IPS DF 4.7 (cell line): ENCODE measurements around the gene GLIPR1L1.

Experiments used
- DNase-seq: peaks from one replicate; pipeline ENCODE4 v3.0.0-alpha.2; 2013; ENCODE audit warnings: low spot score; ENCODE audit errors: extremely low read depth

Gene GLIPR1L1

DNA sequence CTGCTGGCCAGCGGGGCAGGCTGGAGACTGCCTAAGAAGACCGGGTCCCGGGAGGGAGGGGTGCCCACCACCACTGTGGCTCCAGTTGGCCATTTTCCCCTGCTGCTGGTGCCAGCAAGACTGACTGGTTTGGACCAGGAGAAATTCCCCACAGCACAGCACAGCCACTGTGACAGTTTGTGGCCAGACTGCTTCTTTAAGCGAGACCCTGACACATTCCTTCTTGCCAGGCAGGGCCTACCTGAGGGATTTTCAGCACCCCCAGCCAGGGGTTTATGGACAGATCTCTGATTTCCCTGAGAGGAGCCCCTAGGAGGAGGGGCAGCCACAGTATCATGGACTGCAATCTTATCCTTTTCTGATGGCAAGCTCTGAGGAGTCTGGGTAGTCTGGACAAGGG, 15.5 kb downstream of the GLIPR1L1 start:
- no peak for DNase-seq

- DNase-seq: no peak
Measured at GRCh38 chr12:75350413-75350812, 15.9 kb downstream of the GLIPR1L1 start.

- DNase-seq: no peak
Measured at GRCh38 chr12:75354011-75354410, 19.5 kb downstream of the GLIPR1L1 start.

GRCh38 chr12:75360920-75361319, 26.4 kb downstream of the GLIPR1L1 start:
- no peak for DNase-seq

DNA sequence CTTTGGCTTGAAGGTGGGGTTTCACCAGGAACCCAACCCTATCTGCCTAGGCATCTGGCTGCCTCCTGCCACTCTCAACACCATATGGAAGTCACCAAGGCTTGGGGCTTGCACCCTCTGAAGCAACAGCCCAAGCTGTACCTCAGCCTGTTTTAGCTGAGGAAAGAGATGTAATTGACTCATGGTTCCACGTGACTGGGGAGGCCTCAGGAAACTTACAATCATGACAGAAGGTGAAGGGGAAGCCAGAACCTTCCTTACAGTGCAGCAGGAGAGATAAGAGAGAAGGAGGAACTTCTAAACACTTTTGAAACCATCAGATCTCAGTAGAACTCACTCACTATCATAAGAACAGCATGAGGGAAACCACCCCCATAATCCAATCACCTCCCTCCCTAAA, 26.9 kb downstream of the GLIPR1L1 start:
- DNase-seq: no peak

DNA sequence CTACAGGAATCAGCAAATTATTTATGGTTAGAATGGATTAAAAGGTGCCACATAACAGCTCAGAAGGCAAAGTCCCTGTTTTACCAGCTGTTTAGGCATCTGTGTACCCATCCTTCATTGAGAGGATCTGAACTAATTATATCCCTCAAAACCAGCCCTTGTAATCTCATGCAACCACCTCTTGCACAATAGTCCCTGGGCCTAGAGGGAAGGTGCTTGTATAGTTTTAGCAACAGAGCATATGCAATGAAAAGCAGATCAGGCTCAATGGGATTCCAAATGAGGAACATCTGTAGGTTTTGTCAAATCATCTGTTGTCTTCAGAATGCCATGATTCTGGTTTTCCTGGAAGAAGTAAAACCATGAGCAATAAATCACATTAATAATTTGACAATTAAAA, 30.4 kb downstream of the GLIPR1L1 start:
- DNase-seq: no peak

- DNase-seq: peak; percentile 36
Measured at GRCh38 chr12:75366629-75367028, 32.2 kb downstream of the GLIPR1L1 start.

DNA sequence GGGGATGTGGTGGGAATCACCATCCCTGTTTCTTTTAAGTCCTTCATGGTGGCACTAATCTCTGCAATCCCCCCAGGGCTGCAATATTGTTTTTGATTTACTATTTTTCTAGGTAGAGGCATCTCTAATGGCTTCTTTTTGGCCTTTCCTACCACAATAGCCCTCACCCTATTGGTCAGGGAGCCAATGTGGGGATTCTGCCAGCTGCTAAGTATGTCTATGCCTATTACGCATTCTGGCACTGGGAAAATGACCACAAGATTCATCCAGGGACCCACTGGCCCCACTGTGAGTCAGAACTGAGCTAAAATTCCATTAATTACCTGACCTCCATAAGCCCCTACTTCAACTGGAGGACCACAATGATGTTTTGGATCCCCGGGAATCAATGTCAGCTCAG, 40.5 kb downstream of the GLIPR1L1 start:
- DNase-seq: no peak

- no peak for DNase-seq
Measured at GRCh38 chr12:75378354-75378753, 43.9 kb downstream of the GLIPR1L1 start.

GRCh38 chr12:75389061-75389460, 54.6 kb downstream of the GLIPR1L1 start:
- DNase-seq: no peak

- DNase-seq: no peak
Measured at GRCh38 chr12:75389706-75390105, 55.2 kb downstream of the GLIPR1L1 start.

DNA sequence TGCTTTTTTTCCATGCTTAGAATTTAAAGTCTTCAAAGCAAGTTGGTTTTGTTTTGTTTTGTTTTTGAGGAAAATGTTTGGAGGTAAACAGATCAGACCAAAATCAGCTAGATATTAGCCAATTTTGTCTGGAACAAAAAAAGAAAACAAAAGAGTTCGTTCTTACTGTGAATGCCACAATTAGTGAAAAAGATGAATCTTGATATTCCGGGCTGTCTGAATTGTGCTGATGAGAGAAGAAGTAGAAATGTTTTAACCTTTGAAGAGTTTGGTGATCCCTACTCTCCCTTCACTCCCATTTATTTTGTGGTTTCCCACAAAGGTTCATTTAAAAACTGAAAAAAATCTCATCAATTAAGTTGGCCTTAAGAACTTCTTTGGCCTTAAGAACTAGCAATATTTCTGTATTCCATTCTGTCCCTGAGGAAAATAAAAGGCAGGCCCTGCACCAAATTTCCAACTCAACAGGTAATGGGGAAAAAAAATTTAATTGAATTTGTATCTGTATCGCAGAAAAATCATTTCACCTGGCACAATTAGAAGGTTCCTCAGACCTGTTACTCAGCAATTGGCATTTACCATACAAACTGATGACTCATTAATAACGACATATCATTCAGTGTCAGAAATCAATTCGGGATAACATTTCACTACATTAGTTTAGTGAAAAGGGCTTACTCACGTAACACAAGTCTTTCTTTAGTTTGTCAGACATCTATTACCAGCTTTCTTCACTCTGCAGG, 55.9 kb downstream of the GLIPR1L1 start:
- DNase-seq: no peak

DNA sequence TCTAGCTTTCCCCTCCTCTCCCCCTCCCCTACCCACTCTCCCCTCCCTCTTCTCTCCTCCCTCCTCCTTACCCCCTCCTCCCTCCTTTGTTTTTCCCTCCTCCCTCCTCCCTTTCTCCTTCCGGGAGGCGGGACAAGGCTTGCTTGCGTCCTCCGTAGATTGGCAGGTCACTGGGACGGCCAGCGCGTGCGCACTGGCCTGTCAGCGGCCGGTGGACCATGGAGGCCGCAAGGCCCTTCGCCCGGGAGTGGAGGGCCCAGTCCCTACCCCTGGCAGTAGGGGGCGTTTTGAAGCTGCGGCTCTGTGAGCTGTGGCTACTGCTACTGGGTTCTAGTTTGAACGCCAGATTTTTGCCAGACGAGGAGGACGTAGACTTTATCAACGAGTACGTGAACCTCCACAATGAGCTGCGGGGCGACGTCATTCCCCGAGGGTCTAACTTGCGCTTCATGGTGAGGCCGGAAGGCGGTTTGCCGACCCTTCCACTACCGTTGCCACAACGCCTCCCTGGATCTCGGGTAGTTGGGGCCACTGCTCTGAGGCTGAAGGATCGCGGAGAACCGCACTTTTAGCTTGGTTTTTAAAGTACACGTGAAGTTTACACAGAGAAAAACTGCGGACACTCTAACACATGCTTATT, 56.5 kb downstream of the GLIPR1L1 start, which contains the start of gene GLIPR1L2:
GLIPR1L2 (plus strand) TSS at position 191 of the 640 bp plus-strand sequence; CDS start at position 219, 28 bp downstream.
- peak; percentile 94 for DNase-seq

DNA sequence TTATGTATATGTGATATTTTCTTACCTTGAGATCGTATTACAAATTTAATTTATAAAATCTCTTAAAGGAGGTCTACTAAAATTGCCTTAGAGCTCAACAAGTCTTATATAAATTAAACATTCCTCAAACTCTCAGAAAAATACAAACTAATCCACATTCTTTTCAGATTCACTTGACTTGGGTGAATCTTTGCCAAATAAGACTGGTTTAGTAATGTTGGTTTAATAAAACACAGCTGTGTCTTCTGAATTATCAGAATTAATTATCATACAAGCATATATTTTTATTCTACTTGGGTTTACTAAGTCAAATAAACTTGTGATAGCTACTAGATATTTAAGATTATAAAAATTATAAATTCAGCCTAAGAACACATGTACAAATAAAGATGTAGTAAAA, 69.8 kb downstream of the GLIPR1L1 start:
- no peak for DNase-seq

- DNase-seq: no peak
Measured at GRCh38 chr12:75407683-75408082, 73.2 kb downstream of the GLIPR1L1 start.

DNA sequence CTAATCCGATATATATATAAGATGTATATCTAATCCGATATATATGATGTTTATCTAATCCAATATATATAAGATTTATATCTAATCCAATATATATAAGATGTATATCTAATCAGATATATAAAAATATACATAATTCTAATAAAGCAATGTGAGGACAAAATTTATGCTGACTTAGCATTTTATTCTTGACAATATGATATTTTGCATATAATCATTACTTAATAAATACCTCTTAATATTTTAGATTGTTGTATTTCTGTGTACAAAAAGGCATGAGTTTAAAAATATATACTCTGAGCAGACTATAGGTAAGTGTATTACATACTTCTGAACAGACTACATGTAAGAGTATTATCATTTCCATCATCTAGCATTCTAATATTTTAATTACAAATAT, 75.4 kb downstream of the GLIPR1L1 start:
- no peak for DNase-seq

DNA sequence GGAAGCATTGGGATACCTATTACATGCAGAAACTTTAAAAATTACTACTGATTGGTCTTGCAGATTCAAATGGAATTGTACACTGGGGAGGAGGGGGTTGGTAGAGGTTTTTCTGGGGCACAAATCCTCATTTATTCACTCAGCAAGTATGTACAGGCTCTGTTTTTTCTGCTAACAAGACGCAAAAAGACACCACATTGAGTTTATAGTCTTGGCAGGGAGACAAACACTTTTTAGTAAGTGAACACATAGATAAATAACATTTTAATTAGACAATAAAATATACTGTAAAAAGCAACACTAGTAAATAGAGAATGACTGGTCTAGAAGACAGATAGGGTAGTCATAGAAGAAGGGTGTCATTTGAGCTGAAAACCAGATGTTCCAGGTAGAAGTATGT, 80.2 kb downstream of the GLIPR1L1 start:
- no peak for DNase-seq

DNA sequence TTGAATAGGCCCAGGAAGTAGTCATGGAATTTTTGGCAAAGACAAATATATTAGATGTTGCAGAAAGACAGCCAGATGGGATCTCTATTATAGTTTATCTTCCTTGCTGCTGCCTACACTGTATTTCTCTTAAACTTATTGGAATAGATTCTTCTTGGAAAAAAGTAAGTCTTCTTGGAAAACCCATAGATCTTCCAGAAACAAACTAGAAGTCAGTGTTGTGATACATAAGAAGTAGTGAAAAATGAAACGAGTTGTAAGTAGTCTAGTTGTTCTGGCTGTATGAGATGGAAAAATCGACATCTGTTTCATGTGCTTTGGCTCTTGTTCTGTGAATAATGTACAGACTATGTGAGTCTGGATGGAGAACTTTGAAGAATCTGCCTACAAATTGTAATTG, 85.4 kb downstream of the GLIPR1L1 start:
- no peak for DNase-seq
